SK-N-SH (cell line): ENCODE data around the gene VIPR2. TPM values are rescaled to one million over a fixed set of nuclear protein-coding genes. Genes with fewer than 3 reads are reported as not detected.

ENCODE experiments used
- CTCF ChIA-PET: fragments of 300-600, 350-600 bp; formaldehyde crosslinking; extraction: SDS; loops from one replicate; lab custom pipeline; 2021; lab: Yijun Ruan, JAX
- POLR2A ChIA-PET: fragments of 350-600 bp; sonication (Branson Sonifier 250); formaldehyde crosslinking; extraction: SDS; loops from one replicate; lab custom pipeline; 2020; ENCODE audit warnings: antibody characterized with exemption, inconsistent platforms; lab: Yijun Ruan, JAX
- DNase-seq: peaks from one replicate; pipeline ENCODE4 v3.0.0; 2012
- H2AFZ ChIP-seq: fragments of 200-600 bp; sonication (generic); 2 replicates; pipeline ENCODE4 v1.8.1; 2016; ENCODE audit warnings: antibody characterized with exemption, mild to moderate bottlenecking, low read depth
- H3F3A ChIP-seq: fragments of 200-600 bp; sonication (generic); replicated peaks from 2 replicates; pipeline ENCODE3; 2016; ENCODE audit warnings: antibody characterized with exemption, mild to moderate bottlenecking; ENCODE audit not compliant: insufficient read depth
- H3K27ac ChIP-seq, 2 experiments: fragments of 200-500 bp in 1 of 2; fragments of 200-600 bp in 1 of 2; sonication (Bioruptor generic) in 1 of 2; sonication (generic), shearing (Covaris generic) in 1 of 2; 2 replicates each; pipeline versions ENCODE4 v1.5.1 to v1.6.1; 2014 to 2016; ENCODE audit warnings: low read depth in 2 of 2, inconsistent platforms in 1 of 2, low read length in 1 of 2, mild to moderate bottlenecking in 1 of 2, mixed read lengths in 1 of 2
- H3K27me3 ChIP-seq: fragments of 200-600 bp; sonication (generic), shearing (Covaris generic); 2 replicates; pipeline ENCODE4 v1.6.1; 2016; ENCODE audit warnings: mixed run types; ENCODE audit not compliant: insufficient read depth
- H3K36me3 ChIP-seq, 2 experiments: fragments of 200-500 bp in 1 of 2; fragments of 200-600 bp in 1 of 2; sonication (Bioruptor generic) in 1 of 2; sonication (generic) in 1 of 2; replicated peaks in 1 of 2; 2 replicates each; pipeline versions ENCODE3 to v1.5.1; 2014 to 2016; ENCODE audit warnings: low read length in 1 of 2, mild to moderate bottlenecking in 1 of 2; ENCODE audit not compliant: insufficient read depth in 2 of 2, control insufficient read depth in 1 of 2
- H3K4me1 ChIP-seq, 2 experiments: fragments of 200-500 bp in 1 of 2; fragments of 200-600 bp in 1 of 2; sonication (Bioruptor generic) in 1 of 2; sonication (generic), shearing (Covaris generic) in 1 of 2; 2 replicates each; pipeline versions ENCODE4 v1.5.1 to v1.6.1; 2014 to 2016; ENCODE audit warnings: low read depth in 1 of 2, low read length in 1 of 2, mixed run types in 1 of 2; ENCODE audit not compliant: insufficient read depth in 2 of 2, control insufficient read depth in 1 of 2
- H3K4me2 ChIP-seq: fragments of 200-600 bp; sonication (generic), shearing (Covaris generic); 2 replicates; pipeline ENCODE4 v1.6.1; 2017; ENCODE audit warnings: mixed run types
- H3K4me3 ChIP-seq, 2 experiments: fragments of 200-500 bp in 1 of 2; fragments of 200-600 bp in 1 of 2; sonication (Bioruptor generic) in 1 of 2; sonication (generic), shearing (Covaris generic) in 1 of 2; 2 replicates each; pipeline versions ENCODE4 v1.5.1 to v1.8.1; 2014 to 2016; ENCODE audit warnings: low read depth in 2 of 2, inconsistent platforms in 1 of 2, low read length in 1 of 2, mild to moderate bottlenecking in 1 of 2, mixed read lengths in 1 of 2, moderate library complexity in 1 of 2
- H3K79me2 ChIP-seq: fragments of 200-600 bp; sonication (generic); 2 replicates; pipeline ENCODE4 v1.8.1; 2017; ENCODE audit warnings: mild to moderate bottlenecking; ENCODE audit not compliant: insufficient read depth
- H3K9ac ChIP-seq: fragments of 200-600 bp; sonication (generic); 2 replicates; pipeline ENCODE4 v1.6.1; 2017; ENCODE audit warnings: mixed run types
- H3K9me2 ChIP-seq: fragments of 200-600 bp; sonication (generic); 2 replicates; pipeline ENCODE4 v1.6.1; 2017; ENCODE audit warnings: mixed run types
- H3K9me3 ChIP-seq: fragments of 200-600 bp; sonication (generic); 2 replicates; pipeline ENCODE4 v1.6.1; 2017; ENCODE audit warnings: mixed run types, mild to moderate bottlenecking, moderate library complexity
- H4K20me1 ChIP-seq: fragments of 200-600 bp; sonication (generic); 2 replicates; pipeline ENCODE4 v1.6.1; 2017; ENCODE audit warnings: mild to moderate bottlenecking, mixed run types; ENCODE audit not compliant: insufficient read depth
- CTCF ChIP-seq: fragments of 200-600 bp; sonication (generic); IDR thresholded peaks from 2 replicates; pipeline ENCODE4 v1.6.1; 2017; ENCODE audit warnings: antibody characterized with exemption, mild to moderate bottlenecking, moderate library complexity
- EP300 ChIP-seq, 2 experiments: IDR thresholded peaks; 2 replicates each; pipeline versions ENCODE4 v1.4.0 to v1.6.1; 2012; ENCODE audit warnings: borderline replicate concordance in 1 of 2, low read depth in 1 of 2, low read length in 1 of 2
- EZH2phosphoT487 ChIP-seq: fragments of 200-600 bp; sonication (generic); IDR thresholded peaks from 2 replicates; pipeline ENCODE4 v1.6.1; 2017; ENCODE audit warnings: low read depth, mixed run types, mild to moderate bottlenecking, antibody characterized with exemption, moderate library complexity, borderline replicate concordance
- FOSL2 ChIP-seq: IDR thresholded peaks from 2 replicates; pipeline ENCODE4 v1.4.0; 2012; ENCODE audit warnings: low read depth, mild to moderate bottlenecking, moderate library complexity, borderline replicate concordance
- GABPA ChIP-seq: IDR thresholded peaks from 2 replicates; pipeline ENCODE4 v1.4.0; 2012; ENCODE audit warnings: low read depth, mild to moderate bottlenecking
- GATA2 ChIP-seq: sonication (generic); formaldehyde crosslinking; IDR thresholded peaks from 2 replicates; pipeline ENCODE4 v1.5.0; 2020; ENCODE audit warnings: mild to moderate bottlenecking, missing genetic modification reagents
- IRF3 ChIP-seq: fragments of 150-350 bp; IDR thresholded peaks from 2 replicates; pipeline ENCODE4 v1.6.1; 2016; ENCODE audit warnings: mild to moderate bottlenecking, low read depth, low read length
- JUND ChIP-seq: IDR thresholded peaks from 2 replicates; pipeline ENCODE4 v1.4.0; 2012
- MAX ChIP-seq: IDR thresholded peaks from 2 replicates; pipeline ENCODE4 v1.4.0; 2012; ENCODE audit warnings: low read depth
- MEF2A ChIP-seq: IDR thresholded peaks from 2 replicates; pipeline ENCODE4 v1.4.0; 2012; ENCODE audit warnings: low read depth, borderline replicate concordance
- PBX3 ChIP-seq: IDR thresholded peaks from 2 replicates; pipeline ENCODE4; 2012
- POLR2AphosphoS5 ChIP-seq: IDR thresholded peaks from 2 replicates; pipeline ENCODE4 v1.6.1; 2012; ENCODE audit warnings: low read depth, low read length
- REST ChIP-seq: IDR thresholded peaks from 2 replicates; pipeline ENCODE4 v1.6.1; 2012; ENCODE audit warnings: mild to moderate bottlenecking, low read depth, low read length, moderate library complexity
- SIN3A ChIP-seq: IDR thresholded peaks from 2 replicates; pipeline ENCODE4 v1.6.1; 2012; ENCODE audit warnings: low read depth, mild to moderate bottlenecking, low read length, moderate library complexity, borderline replicate concordance
- SMC3 ChIP-seq: IDR thresholded peaks from 2 replicates; pipeline ENCODE4 v1.6.1; 2012; ENCODE audit warnings: low read depth, low read length, improper control_type of control experiment
- TAF1 ChIP-seq: IDR thresholded peaks from 2 replicates; pipeline ENCODE4 v1.6.1; 2012; ENCODE audit warnings: low read depth, mild to moderate bottlenecking, low read length, moderate library complexity, borderline replicate concordance
- TEAD4 ChIP-seq: IDR thresholded peaks from 2 replicates; pipeline ENCODE4 v1.4.0; 2012; ENCODE audit warnings: mild to moderate bottlenecking, borderline replicate concordance; ENCODE audit not compliant: insufficient read depth
- USF2 ChIP-seq: fragments of 150-350 bp; IDR thresholded peaks from 2 replicates; pipeline ENCODE4 v1.6.1; 2017; ENCODE audit warnings: antibody characterized with exemption, low read length, low read depth, borderline replicate concordance
- YY1 ChIP-seq: IDR thresholded peaks from 2 replicates; pipeline ENCODE4 v1.4.0; 2012; ENCODE audit warnings: low read depth, mild to moderate bottlenecking
- ZBTB33 ChIP-seq: IDR thresholded peaks from 2 replicates; pipeline ENCODE4 v1.4.0; 2012; ENCODE audit warnings: low read depth, borderline replicate concordance
- WGBS: methylation state at CpG from one replicate; pipeline ENCODE4 v1.1.6; 2017; ENCODE audit warnings: low lambda C conversion rate; 5-methylcytosine and 5-hydroxymethylcytosine counted together
- polyA plus RNA-seq, 3 experiments: library from polyadenylated mRNA; depleted of rRNA; stranded (reverse); fragments of >200 nt; gene quantifications; 2 replicates each; pipeline ENCODE4 v1.2.3, GENCODE V29; 2012

Gene VIPR2
- polyA plus RNA-seq, 1 of the 3 experiments (the other 2 are of a cell fraction) = not detected

- Histone ChIP-seq H3K4me2 (no peak overlapping the region), H3K27me3 (no peaks in the 10 kb centered on the region), H3K9me2 (no peaks in the 10 kb centered on the region), H3K9ac (no peak overlapping the region), H3K27ac (peak overlapping the region in 1 of 2 experiments; percentile 85; a peak in 2 of 4 replicates), H3F3A (no peaks in the 10 kb centered on the region), H3K4me3 (no peak overlapping the region), H3K79me2 (no peaks in the 10 kb centered on the region), H4K20me1 (no peaks in the 10 kb centered on the region), H3K9me3 (peaks cover 12% of the 10 kb centered on the region; the same call in 1 of the 2 replicates), H3K36me3 (no peaks in the 10 kb centered on the region), H2AFZ (no peak overlapping the region), H3K4me1 (peaks cover 0 to 61% of the 10 kb centered on the region in 2 experiments; a peak in 2 of 4 replicates)
- ChIA-PET CTCF (interaction anchor here (0.9 to 1.3 kb wide), 2 partner anchors 31 to 108 kb away, joined by 3 to 4 read pairs; no protein-coding TSS in a partner anchor), POLR2A (no interaction called here)
- WGBS = 46% methylated on average over 9 of the region's 9 CpGs
- no peak for DNase-seq
- TF ChIP-seq YY1 (no peak), GABPA (no peak), EZH2phosphoT487 (no peak), PBX3 (no peak), GATA2 (CRISPR knock-in tag) (no peak), IRF3 (no peak), JUND (no peak), MEF2A (no peak), REST (no peak), ZBTB33 (no peak), CTCF (no peak), SMC3 (no peak), USF2 (no peak), SIN3A (no peak), EP300 (IDR thresholded peaks at IDR 0.05; ENCODE audit: borderline replicate concordance in 1 of 2, low read depth in 1 of 2, low read length in 1 of 2) (no peak), FOSL2 (no peak), POLR2AphosphoS5 (no peak), TEAD4 (no peak), MAX (no peak), TAF1 (no peak)
- TF ChIP-seq, all 33 proteins: peak for 0
Measured at GRCh38 chr7:159108941-159109652, 35.6 kb downstream of the VIPR2 start.
